A204.1 (cell line): ENCODE data around the gene CST8.
"Not testable (repeated sequence)": the region's sequence is repeated elsewhere in the genome, so short reads cannot be mapped to it uniquely, and the experiment has no call there.

Source experiments
- FAIRE-seq: peaks from 2 replicates; lab custom pipeline; 2012; peaks lifted over from hg19 to GRCh38; lab: Jason Lieb, UNC

CST8 gene

GRCh38 chr20:23490817-23491216 lies at the start of gene CST8:
CST8 (plus strand) TSS chr20:23491117; CDS start chr20:23491668, 551 bp downstream.
- no peak for FAIRE-seq

GRCh38 chr20:23441850-23442313 lies 49.0 kb upstream of the CST8 start:
- FAIRE-seq, result peak; percentile 73

GRCh38 chr20:23442436-23442835 lies 48.5 kb upstream of the CST8 start:
- no peak for FAIRE-seq

- no peak for FAIRE-seq
Measured at GRCh38 chr20:23444859-23445258, 46.1 kb upstream of the CST8 start.

- no peak for FAIRE-seq
Measured at GRCh38 chr20:23445596-23446217, 45.2 kb upstream of the CST8 start.

- FAIRE-seq, result no peak
Measured at GRCh38 chr20:23446505-23446904, 44.4 kb upstream of the CST8 start.

- no peak for FAIRE-seq
Measured at GRCh38 chr20:23448167-23448566, 42.8 kb upstream of the CST8 start.

GRCh38 chr20:23449421-23449820 lies 41.5 kb upstream of the CST8 start:
- no peak for FAIRE-seq

- no peak for FAIRE-seq
Measured at GRCh38 chr20:23450877-23451276, 40.0 kb upstream of the CST8 start.

GRCh38 chr20:23451956-23452487 lies 38.9 kb upstream of the CST8 start:
- no peak for FAIRE-seq

GRCh38 chr20:23452776-23453175 lies 38.1 kb upstream of the CST8 start, which contains the start of gene CST11:
CST11 (minus strand) TSS chr20:23452876; CDS start chr20:23452811, 65 bp downstream.
- no peak for FAIRE-seq

GRCh38 chr20:23453549-23454543 lies 37.1 kb upstream of the CST8 start:
- FAIRE-seq, result no peak

- no peak for FAIRE-seq
Measured at GRCh38 chr20:23454816-23455215, 36.1 kb upstream of the CST8 start.

GRCh38 chr20:23455639-23456038 lies 35.3 kb upstream of the CST8 start:
- no peak for FAIRE-seq

GRCh38 chr20:23456409-23456808 lies 34.5 kb upstream of the CST8 start:
- no peak for FAIRE-seq

GRCh38 chr20:23456873-23457272 lies 34.0 kb upstream of the CST8 start:
- no peak for FAIRE-seq

- FAIRE-seq, result no peak
Measured at GRCh38 chr20:23459461-23460150, 31.3 kb upstream of the CST8 start.

GRCh38 chr20:23461180-23461579 lies 29.7 kb upstream of the CST8 start:
- no peak for FAIRE-seq

- not testable (repeated sequence) for FAIRE-seq
Measured at GRCh38 chr20:23466961-23467360, 24.0 kb upstream of the CST8 start.

GRCh38 chr20:23472306-23472705 lies 18.6 kb upstream of the CST8 start:
- not testable (repeated sequence) for FAIRE-seq

- FAIRE-seq, result not testable (repeated sequence)
Measured at GRCh38 chr20:23473293-23473692, 17.6 kb upstream of the CST8 start.

GRCh38 chr20:23475395-23475794 lies 15.5 kb upstream of the CST8 start:
- no peak for FAIRE-seq
